ENCODE results near the gene EGLN1.

EGLN1 gene

GRCh38 chr1:231395998-231396390 lies 26.1 kb downstream of the EGLN1 start:
- H3K27me3 Mint-ChIP-seq: no peaks in the 10 kb centered on the region
- no peak overlapping the region for H3K27ac Mint-ChIP-seq
- peaks cover 66% of the 10 kb centered on the region for H3K4me1 Mint-ChIP-seq (ENCODE audit: low read depth)
- H3K36me3 Mint-ChIP-seq: peaks cover 3% of the 10 kb centered on the region
- no peaks in the 10 kb centered on the region for H3K9me3 Mint-ChIP-seq (ENCODE audit: low read depth)
- H3K4me3 Mint-ChIP-seq: no peak overlapping the region

DNA sequence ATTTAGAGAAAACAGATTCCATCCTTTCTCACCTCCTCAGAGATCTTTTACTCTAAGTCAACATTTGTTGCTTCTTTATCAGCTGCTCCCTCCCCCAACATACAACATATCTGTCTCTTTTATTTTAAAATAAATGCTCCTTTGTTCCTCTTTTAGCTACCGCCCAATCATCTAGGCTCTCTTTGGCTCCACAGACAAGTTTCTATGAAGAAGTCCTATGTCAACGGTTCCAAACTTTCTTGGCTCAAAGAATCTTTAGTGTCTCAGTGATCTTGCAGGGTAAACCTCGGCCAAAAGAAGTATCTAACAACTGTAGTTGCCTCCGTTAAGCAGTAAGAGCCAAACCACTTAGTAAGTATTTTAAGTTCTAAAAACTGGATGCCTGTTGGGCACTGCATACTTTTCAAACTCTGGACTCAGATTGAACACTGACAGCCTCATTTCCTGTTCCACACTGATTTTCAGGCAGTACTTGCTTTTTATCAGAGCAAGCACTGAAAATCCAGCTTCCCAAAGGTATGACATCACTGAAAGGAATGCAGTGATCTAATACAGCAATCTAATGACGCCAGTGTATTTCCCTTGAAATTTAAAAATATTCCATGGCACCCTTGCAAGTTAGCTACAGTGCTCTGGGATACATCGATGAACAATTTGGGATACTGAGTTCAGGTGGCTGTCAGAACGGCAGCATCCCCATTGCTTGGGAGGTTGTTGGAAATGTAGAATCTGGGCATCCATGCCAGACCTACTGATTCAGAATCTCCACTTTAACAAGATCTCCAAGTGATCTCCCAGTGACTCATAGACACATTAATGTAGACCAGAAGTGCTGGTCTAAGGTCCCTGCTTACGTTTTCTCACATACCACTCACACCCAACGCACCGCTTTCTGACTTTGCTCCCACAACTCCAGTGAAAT lies 26.8 kb downstream of the EGLN1 start:
- H3K4me3 Mint-ChIP-seq: no peak overlapping the region
- peaks cover 70% of the 10 kb centered on the region for H3K4me1 Mint-ChIP-seq (ENCODE audit: low read depth)
- peaks cover 3% of the 10 kb centered on the region for H3K36me3 Mint-ChIP-seq
- no peaks in the 10 kb centered on the region for H3K27me3 Mint-ChIP-seq
- peak overlapping the region; percentile 18 for H3K27ac Mint-ChIP-seq
- H3K9me3 Mint-ChIP-seq (ENCODE audit: low read depth): no peaks in the 10 kb centered on the region

GRCh38 chr1:231393668-231394067 lies 28.4 kb downstream of the EGLN1 start:
- Mint-ChIP-seq H3K27me3 (no peaks in the 10 kb centered on the region), H3K4me1 (ENCODE audit: low read depth) (peaks cover 69% of the 10 kb centered on the region), H3K27ac (no peak overlapping the region), H3K4me3 (no peak overlapping the region), H3K36me3 (peaks cover 6% of the 10 kb centered on the region), H3K9me3 (ENCODE audit: low read depth) (no peaks in the 10 kb centered on the region)

DNA sequence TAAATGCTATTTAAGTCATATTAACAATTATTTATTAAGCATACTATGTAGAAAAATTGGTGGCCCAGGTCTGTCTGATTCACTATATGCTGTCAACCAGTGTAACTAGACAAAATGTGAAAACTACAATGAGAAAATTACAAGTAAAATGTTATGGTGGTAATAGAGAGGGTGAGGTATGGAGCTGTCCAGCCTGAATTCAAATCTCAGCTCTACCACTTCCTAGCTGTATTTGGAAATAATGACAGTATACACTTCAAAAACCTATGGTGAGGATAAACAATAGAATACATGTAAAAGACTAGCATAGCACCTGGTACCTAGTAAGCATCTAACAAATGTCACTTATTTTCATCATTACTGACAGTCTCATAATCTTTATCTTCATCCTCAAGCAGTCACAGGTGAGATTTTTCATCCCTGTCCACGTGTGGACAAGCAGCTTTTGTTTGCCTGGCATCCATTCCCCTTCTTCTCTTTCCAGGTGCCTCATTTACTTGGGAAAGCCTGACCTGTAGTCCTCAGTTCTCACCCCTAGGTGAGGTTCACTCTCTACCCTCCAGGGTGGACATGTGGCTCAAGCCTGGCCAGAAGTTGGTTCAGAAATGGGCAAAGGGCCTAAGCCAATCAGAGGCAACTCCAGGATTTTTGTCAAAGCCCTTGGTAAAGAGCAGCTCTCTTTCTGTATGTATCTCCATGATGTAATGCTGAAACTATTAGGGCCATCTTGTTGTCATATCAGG lies 29.5 kb downstream of the EGLN1 start:
- Mint-ChIP-seq H3K4me3 (no peak overlapping the region), H3K27me3 (no peaks in the 10 kb centered on the region), H3K4me1 (ENCODE audit: low read depth) (peaks cover 69% of the 10 kb centered on the region), H3K36me3 (peaks cover 7% of the 10 kb centered on the region), H3K27ac (no peak overlapping the region), H3K9me3 (ENCODE audit: low read depth) (no peaks in the 10 kb centered on the region)

GRCh38 chr1:231390071-231390470 lies 32.0 kb downstream of the EGLN1 start:
- peak overlapping the region; percentile 9 for H3K4me3 Mint-ChIP-seq
- peak overlapping the region; percentile 84 for H3K27ac Mint-ChIP-seq
- peaks cover 7% of the 10 kb centered on the region for H3K36me3 Mint-ChIP-seq
- H3K4me1 Mint-ChIP-seq (ENCODE audit: low read depth): peaks cover 53% of the 10 kb centered on the region
- no peaks in the 10 kb centered on the region for H3K9me3 Mint-ChIP-seq (ENCODE audit: low read depth)
- H3K27me3 Mint-ChIP-seq: no peaks in the 10 kb centered on the region

- Mint-ChIP-seq H3K27ac (peak overlapping the region; percentile 50), H3K9me3 (ENCODE audit: low read depth) (no peaks in the 10 kb centered on the region)
Observed at GRCh38 chr1:231387770-231388669, 34.1 kb downstream of the EGLN1 start.

DNA sequence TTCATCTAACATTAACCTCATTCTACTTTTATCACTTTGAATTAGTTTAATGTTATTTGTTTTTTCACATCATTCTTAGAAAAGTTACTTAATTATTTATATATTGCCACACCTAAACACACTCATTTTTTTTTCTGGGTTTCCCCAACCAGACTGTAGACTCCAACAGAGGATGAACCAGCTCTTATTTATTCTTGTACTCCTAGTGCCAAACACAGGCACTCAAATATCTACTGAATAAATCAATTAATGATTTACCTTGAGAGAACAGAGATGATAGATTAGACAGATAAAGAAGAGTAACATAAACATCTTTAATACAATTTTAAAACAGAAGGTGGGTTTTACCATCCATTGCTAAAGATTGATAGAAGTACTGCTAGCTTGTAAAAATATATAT lies 35.6 kb downstream of the EGLN1 start:
- Mint-ChIP-seq H3K27me3 (no peaks in the 10 kb centered on the region), H3K27ac (no peak overlapping the region), H3K36me3 (peaks cover 7% of the 10 kb centered on the region), H3K4me1 (ENCODE audit: low read depth) (peaks cover 43% of the 10 kb centered on the region), H3K9me3 (ENCODE audit: low read depth) (no peaks in the 10 kb centered on the region), H3K4me3 (no peak overlapping the region)

More at GRCh38 chr1:231387770-231388669, 34.1 kb downstream of the EGLN1 start:
- H3K4me1 Mint-ChIP-seq (ENCODE audit: low read depth): peaks cover 41% of the 10 kb centered on the region
- H3K36me3 Mint-ChIP-seq: peaks cover 7% of the 10 kb centered on the region
- H3K4me3 Mint-ChIP-seq: no peak overlapping the region
- no peaks in the 10 kb centered on the region for H3K27me3 Mint-ChIP-seq

DNA sequence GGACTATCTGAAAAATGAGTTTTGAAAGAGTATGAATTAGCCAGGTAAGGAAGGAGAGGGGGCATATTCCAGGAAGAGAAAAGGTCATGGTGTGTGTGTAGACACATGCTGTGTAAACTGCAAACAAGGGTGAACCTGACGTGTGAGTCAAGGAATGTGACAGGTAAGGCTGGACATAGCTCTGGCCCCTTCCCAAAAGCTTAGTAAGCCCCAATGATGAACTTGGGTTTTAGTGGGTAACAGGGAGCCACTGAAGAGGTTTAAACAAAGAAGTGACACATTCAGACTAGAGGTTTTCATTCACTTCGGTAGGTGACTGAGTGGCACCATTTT lies 36.7 kb downstream of the EGLN1 start:
- no peak overlapping the region for H3K27ac Mint-ChIP-seq

DNA sequence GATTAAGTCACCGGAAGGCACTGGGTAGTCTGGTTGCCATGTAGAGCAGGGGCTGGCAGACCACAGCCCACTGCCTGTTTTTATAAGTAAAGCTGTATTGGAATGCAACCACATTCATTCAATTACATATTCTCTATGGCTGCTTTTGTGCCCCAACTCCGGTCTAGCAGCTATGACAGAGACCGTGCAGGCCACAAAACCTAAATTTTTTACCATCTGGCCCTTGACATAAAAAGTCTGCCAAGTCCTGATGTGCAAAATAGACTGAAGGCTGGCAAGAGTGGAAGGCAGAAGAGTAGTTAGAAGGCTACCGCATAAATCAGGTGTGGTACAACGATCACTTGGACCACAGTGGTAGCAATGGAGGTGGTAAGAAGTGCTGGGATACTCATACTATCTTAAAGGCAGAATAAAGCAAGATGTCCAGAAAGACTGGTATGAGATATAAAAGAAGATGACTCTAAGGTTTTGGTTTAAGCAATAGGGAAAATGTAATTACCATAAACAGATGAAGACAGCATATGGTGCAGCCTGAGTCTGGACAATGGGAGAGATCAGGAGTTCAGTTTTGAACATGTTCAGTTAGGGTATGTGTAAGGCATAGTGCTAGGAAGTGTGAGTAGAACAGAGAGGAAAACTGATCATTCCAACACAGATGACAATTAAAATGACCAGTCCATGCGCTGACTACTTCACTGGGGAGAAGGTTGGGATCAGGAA lies 37.2 kb downstream of the EGLN1 start:
- no peaks in the 10 kb centered on the region for H3K9me3 Mint-ChIP-seq (ENCODE audit: low read depth)
- no peaks in the 10 kb centered on the region for H3K27me3 Mint-ChIP-seq
- H3K27ac Mint-ChIP-seq: no peak overlapping the region
- H3K4me3 Mint-ChIP-seq: no peak overlapping the region
- H3K4me1 Mint-ChIP-seq (ENCODE audit: low read depth): peaks cover 34% of the 10 kb centered on the region
- peaks cover 6% of the 10 kb centered on the region for H3K36me3 Mint-ChIP-seq

More for the DNA sequence above, 36.7 kb downstream of the EGLN1 start:
- peaks cover 7% of the 10 kb centered on the region for H3K36me3 Mint-ChIP-seq
- no peaks in the 10 kb centered on the region for H3K9me3 Mint-ChIP-seq (ENCODE audit: low read depth)
- no peak overlapping the region for H3K4me3 Mint-ChIP-seq
- peaks cover 38% of the 10 kb centered on the region for H3K4me1 Mint-ChIP-seq (ENCODE audit: low read depth)
- no peaks in the 10 kb centered on the region for H3K27me3 Mint-ChIP-seq

GRCh38 chr1:231383159-231383860 lies 38.8 kb downstream of the EGLN1 start:
- Mint-ChIP-seq H3K36me3 (peaks cover 7% of the 10 kb centered on the region), H3K9me3 (ENCODE audit: low read depth) (no peaks in the 10 kb centered on the region), H3K4me3 (no peak overlapping the region), H3K27me3 (no peaks in the 10 kb centered on the region), H3K4me1 (ENCODE audit: low read depth) (peaks cover 39% of the 10 kb centered on the region), H3K27ac (no peak overlapping the region)

- Mint-ChIP-seq H3K27ac (no peak overlapping the region), H3K4me1 (ENCODE audit: low read depth) (peaks cover 40% of the 10 kb centered on the region), H3K9me3 (ENCODE audit: low read depth) (no peaks in the 10 kb centered on the region)
Observed at GRCh38 chr1:231382426-231382825, 39.7 kb downstream of the EGLN1 start.

GRCh38 chr1:231381729-231382128 lies 40.4 kb downstream of the EGLN1 start:
- Mint-ChIP-seq H3K4me3 (no peak overlapping the region), H3K9me3 (ENCODE audit: low read depth) (no peaks in the 10 kb centered on the region), H3K4me1 (ENCODE audit: low read depth) (peaks cover 44% of the 10 kb centered on the region), H3K27ac (no peak overlapping the region), H3K27me3 (no peaks in the 10 kb centered on the region), H3K36me3 (peaks cover 2% of the 10 kb centered on the region)

More at GRCh38 chr1:231382426-231382825, 39.7 kb downstream of the EGLN1 start:
- Mint-ChIP-seq H3K36me3 (peaks cover 2% of the 10 kb centered on the region), H3K4me3 (no peak overlapping the region), H3K27me3 (no peaks in the 10 kb centered on the region)

DNA sequence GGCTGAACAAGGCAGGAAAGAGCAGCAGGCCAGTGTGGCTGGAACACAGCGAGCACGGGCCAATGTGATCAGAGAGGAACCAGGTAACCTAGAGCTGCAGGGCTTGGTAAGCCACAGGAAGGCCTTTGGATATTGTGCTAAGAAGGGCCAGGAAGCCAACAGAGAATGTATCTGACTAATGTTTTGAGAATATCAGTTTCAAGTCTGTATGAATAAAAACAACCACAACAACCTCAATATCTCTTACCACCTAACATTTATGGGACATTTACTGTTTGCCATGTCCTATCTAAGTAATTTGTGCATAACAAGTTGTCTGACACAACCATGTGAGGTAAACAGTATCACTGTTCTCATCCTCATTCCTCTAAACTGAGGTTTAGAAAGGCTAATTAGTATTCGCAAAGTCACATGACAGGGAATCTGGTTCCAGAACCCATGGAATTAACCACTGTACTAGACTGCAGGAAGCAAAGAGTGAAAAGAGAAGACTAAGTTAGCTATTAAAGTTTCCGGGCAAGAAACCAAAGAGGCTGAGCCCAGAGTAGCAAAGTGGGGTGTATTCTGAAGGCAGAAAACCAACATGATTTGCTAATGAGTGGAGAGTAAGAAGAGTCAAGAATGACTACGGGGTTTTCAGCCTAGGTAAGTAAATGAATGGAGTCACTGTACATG lies 45.1 kb downstream of the EGLN1 start:
- Mint-ChIP-seq H3K4me1 (ENCODE audit: low read depth) (peaks cover 44% of the 10 kb centered on the region), H3K4me3 (peak overlapping the region; percentile 2), H3K9me3 (ENCODE audit: low read depth) (no peaks in the 10 kb centered on the region), H3K27me3 (no peaks in the 10 kb centered on the region), H3K27ac (peak overlapping the region; percentile 69), H3K36me3 (peaks cover 4% of the 10 kb centered on the region)
